Peyer's patch (tissue), 4 donors: ENCODE data around the gene RAI14.

Source experiments
- CTCF ChIP-seq, 6 experiments: fragments of 450-650 bp in 4 of 6; fragments of 200-600 bp in 2 of 6; sonication (generic) in 1 of 6; IDR thresholded peaks; one replicate each; pipeline ENCODE4 v1.5.1; 2017 to 2019; ENCODE audit warnings: antibody characterized with exemption in 6 of 6, mild to moderate bottlenecking in 3 of 6, moderate library complexity in 1 of 6
- POLR2A ChIP-seq, 2 donors: fragments of 450-650 bp; IDR thresholded peaks; one replicate each; pipeline ENCODE4 v1.5.1; 2017; ENCODE audit warnings: antibody characterized with exemption in 2 of 2, mild to moderate bottlenecking in 2 of 2, moderate library complexity in 2 of 2

GRCh38 chr5:34690898-34691297 is 34.8 kb downstream of the RAI14 start:
- TF ChIP-seq CTCF (IDR thresholded peaks at IDR 0.05) (no peak), POLR2A (IDR thresholded peaks at IDR 0.05) (no peak)
